Measurements from ENCODE around the gene TBC1D22A. TPM values are rescaled to one million over a fixed set of nuclear protein-coding genes. Genes with fewer than 3 reads are reported as not detected.

TBC1D22A gene
- total RNA-seq, 1 donor from 2014 or later, result 24.2 TPM

DNA sequence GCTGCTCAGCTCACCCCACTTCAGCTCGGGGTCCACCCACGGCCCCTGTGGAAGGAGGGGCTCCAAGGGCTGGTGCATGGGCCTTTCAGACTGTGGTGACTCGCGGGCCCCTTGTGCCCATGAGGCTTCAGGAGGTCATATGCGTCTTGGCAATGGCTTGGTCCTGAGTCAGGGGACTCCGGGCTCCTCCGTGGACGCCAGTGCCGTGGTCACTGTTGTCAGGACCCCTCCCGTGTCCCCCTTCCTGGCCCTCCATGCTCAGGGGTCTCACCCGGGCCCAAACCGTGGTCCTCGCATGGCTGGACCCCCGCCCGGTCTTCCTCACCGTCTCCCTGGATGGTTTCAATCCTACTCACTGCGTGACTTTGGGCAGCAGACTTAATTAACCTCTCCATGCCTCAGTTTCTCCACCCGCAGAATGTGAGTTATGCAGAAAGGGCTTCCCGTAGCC is 436.4 kb downstream of the TBC1D22A start:
- Histone ChIP-seq H3K4me3 (ENCODE audit: insufficient read depth, low read depth, low read length) (no peak overlapping the region), H3K9me3 (ENCODE audit: insufficient read depth, low read depth, low read length) (no peaks in the 10 kb centered on the region), H3K79me2 (ENCODE audit: insufficient read depth, low read length) (no peaks in the 10 kb centered on the region), H3K4me1 (ENCODE audit: insufficient read depth, low read length) (no peaks in the 10 kb centered on the region), H3K27me3 (ENCODE audit: insufficient read depth, low read length) (no peaks in the 10 kb centered on the region), H3K27ac (ENCODE audit: low read depth, low read length) (no peak overlapping the region), H3K36me3 (ENCODE audit: insufficient read depth, low read length) (no peaks in the 10 kb centered on the region), H3K4me2 (ENCODE audit: low read length) (no peak overlapping the region), H4K20me1 (ENCODE audit: insufficient read depth, low read length) (no peaks in the 10 kb centered on the region), H3K9ac (ENCODE audit: low read length) (no peak overlapping the region), H2AFZ (ENCODE audit: low read depth, low read length) (no peak overlapping the region)
- no peak overlapping the region for H3K27ac Mint-ChIP-seq (ENCODE audit: unreplicated experiment)
- no peaks in the 10 kb centered on the region for H3K4me1 Mint-ChIP-seq (ENCODE audit: low read depth, unreplicated experiment)
- H3K9me3 Mint-ChIP-seq (ENCODE audit: unreplicated experiment), result peaks cover 9% of the 10 kb centered on the region
- FAIRE-seq (no peak), DNase-seq (ENCODE audit: low read depth) (no peak)
- TF ChIP-seq EZH2 (IDR thresholded peaks at IDR 0.05; ENCODE audit: insufficient read depth, low read length), result no peak
- TF ChIP-seq, protein P1, sequence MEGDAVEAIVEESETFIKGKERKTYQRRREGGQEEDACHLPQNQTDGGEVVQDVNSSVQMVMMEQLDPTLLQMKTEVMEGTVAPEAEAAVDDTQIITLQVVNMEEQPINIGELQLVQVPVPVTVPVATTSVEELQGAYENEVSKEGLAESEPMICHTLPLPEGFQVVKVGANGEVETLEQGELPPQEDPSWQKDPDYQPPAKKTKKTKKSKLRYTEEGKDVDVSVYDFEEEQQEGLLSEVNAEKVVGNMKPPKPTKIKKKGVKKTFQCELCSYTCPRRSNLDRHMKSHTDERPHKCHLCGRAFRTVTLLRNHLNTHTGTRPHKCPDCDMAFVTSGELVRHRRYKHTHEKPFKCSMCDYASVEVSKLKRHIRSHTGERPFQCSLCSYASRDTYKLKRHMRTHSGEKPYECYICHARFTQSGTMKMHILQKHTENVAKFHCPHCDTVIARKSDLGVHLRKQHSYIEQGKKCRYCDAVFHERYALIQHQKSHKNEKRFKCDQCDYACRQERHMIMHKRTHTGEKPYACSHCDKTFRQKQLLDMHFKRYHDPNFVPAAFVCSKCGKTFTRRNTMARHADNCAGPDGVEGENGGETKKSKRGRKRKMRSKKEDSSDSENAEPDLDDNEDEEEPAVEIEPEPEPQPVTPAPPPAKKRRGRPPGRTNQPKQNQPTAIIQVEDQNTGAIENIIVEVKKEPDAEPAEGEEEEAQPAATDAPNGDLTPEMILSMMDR (IDR thresholded peaks at IDR 0.05; ENCODE audit: insufficient read depth, low read depth, low read length), result no peak
- no peaks in the 10 kb centered on the region for H3K36me3 Mint-ChIP-seq (ENCODE audit: low read depth, unreplicated experiment)
- H3K4me3 Mint-ChIP-seq (ENCODE audit: unreplicated experiment), result no peak overlapping the region
- H3K27me3 Mint-ChIP-seq (ENCODE audit: low read depth, unreplicated experiment), result peaks cover 21% of the 10 kb centered on the region

DNA sequence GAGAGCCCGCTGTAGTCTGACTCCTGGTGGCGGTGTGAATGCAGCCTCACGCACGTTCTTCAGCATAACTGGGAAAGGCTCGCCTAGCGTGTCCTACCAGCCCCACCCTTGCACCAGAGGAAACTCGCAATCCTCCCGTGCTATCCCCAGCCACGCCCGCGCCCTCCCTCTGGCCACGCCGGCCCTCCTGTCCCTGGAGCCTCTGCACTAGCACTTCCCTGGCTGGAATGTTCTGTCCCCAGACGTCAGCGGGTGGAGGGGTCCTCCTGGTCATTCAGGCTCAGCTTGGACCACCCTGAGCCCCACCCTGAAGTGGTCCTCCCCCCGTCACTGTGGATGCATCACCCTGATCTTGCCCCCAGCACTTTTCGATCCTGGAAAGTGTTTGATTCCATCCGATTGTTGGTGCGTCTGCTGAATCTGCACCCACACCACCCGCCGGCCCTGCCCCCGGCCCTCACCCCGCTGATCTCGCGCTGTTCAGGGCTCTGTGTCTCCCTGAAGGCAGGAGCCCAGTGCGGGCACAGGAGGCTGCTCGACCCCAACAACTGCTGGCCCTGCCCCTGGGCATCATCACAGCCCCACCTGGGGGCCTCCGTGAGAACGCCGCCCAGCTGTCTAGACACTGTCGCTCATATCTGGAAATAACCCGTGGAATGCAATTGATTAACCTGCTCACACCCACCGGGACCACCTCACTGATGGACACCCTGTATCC is 437.0 kb downstream of the TBC1D22A start:
- Mint-ChIP-seq H3K4me1 (ENCODE audit: low read depth, unreplicated experiment) (no peaks in the 10 kb centered on the region), H3K9me3 (ENCODE audit: unreplicated experiment) (peaks cover 9% of the 10 kb centered on the region), H3K4me3 (ENCODE audit: unreplicated experiment) (no peak overlapping the region), H3K27me3 (ENCODE audit: low read depth, unreplicated experiment) (peaks cover 22% of the 10 kb centered on the region), H3K36me3 (ENCODE audit: low read depth, unreplicated experiment) (no peaks in the 10 kb centered on the region), H3K27ac (ENCODE audit: unreplicated experiment) (no peak overlapping the region)
- Histone ChIP-seq H3K4me1 (ENCODE audit: insufficient read depth, low read length) (no peaks in the 10 kb centered on the region), H3K9ac (ENCODE audit: low read length) (no peak overlapping the region), H3K4me3 (ENCODE audit: insufficient read depth, low read depth, low read length) (no peak overlapping the region), H3K36me3 (ENCODE audit: insufficient read depth, low read length) (no peaks in the 10 kb centered on the region), H3K79me2 (ENCODE audit: insufficient read depth, low read length) (no peaks in the 10 kb centered on the region), H2AFZ (ENCODE audit: low read depth, low read length) (no peak overlapping the region), H3K27ac (ENCODE audit: low read depth, low read length) (no peak overlapping the region), H4K20me1 (ENCODE audit: insufficient read depth, low read length) (no peaks in the 10 kb centered on the region), H3K9me3 (ENCODE audit: insufficient read depth, low read depth, low read length) (no peaks in the 10 kb centered on the region), H3K27me3 (ENCODE audit: insufficient read depth, low read length) (no peaks in the 10 kb centered on the region), H3K4me2 (ENCODE audit: low read length) (no peak overlapping the region)
- no peak for FAIRE-seq
- TF ChIP-seq, protein P1 (IDR thresholded peaks at IDR 0.05; ENCODE audit: insufficient read depth, low read depth, low read length), result no peak
- no peak for TF ChIP-seq EZH2 (IDR thresholded peaks at IDR 0.05; ENCODE audit: insufficient read depth, low read length)
- DNase-seq (ENCODE audit: low read depth), result no peak

- no peak overlapping the region for H3K27ac Mint-ChIP-seq (ENCODE audit: unreplicated experiment)
Measured at GRCh38 chr22:47199979-47200272, 437.5 kb downstream of the TBC1D22A start.

More at GRCh38 chr22:47199979-47200272, 437.5 kb downstream of the TBC1D22A start:
- H3K4me1 ChIP-seq (ENCODE audit: insufficient read depth, low read length), result no peaks in the 10 kb centered on the region
- no peak overlapping the region for H3K27ac ChIP-seq (ENCODE audit: low read depth, low read length)
- H3K4me3 ChIP-seq (ENCODE audit: insufficient read depth, low read depth, low read length), result no peak overlapping the region
- no peaks in the 10 kb centered on the region for H3K9me3 ChIP-seq (ENCODE audit: insufficient read depth, low read depth, low read length)
- TF ChIP-seq, protein P1 (IDR thresholded peaks at IDR 0.05; ENCODE audit: insufficient read depth, low read depth, low read length), result no peak
- no peak for TF ChIP-seq EZH2 (IDR thresholded peaks at IDR 0.05; ENCODE audit: insufficient read depth, low read length)
- no peaks in the 10 kb centered on the region for H4K20me1 ChIP-seq (ENCODE audit: insufficient read depth, low read length)
- H3K79me2 ChIP-seq (ENCODE audit: insufficient read depth, low read length), result no peaks in the 10 kb centered on the region
- no peak overlapping the region for H2AFZ ChIP-seq (ENCODE audit: low read depth, low read length)
- no peak overlapping the region for H3K4me2 ChIP-seq (ENCODE audit: low read length)
- no peak overlapping the region for H3K9ac ChIP-seq (ENCODE audit: low read length)
- H3K27me3 ChIP-seq (ENCODE audit: insufficient read depth, low read length), result no peaks in the 10 kb centered on the region
- Mint-ChIP-seq H3K4me3 (ENCODE audit: unreplicated experiment) (no peak overlapping the region), H3K9me3 (ENCODE audit: unreplicated experiment) (peaks cover 9% of the 10 kb centered on the region), H3K36me3 (ENCODE audit: low read depth, unreplicated experiment) (no peaks in the 10 kb centered on the region), H3K4me1 (ENCODE audit: low read depth, unreplicated experiment) (no peaks in the 10 kb centered on the region), H3K27me3 (ENCODE audit: low read depth, unreplicated experiment) (peaks cover 22% of the 10 kb centered on the region)
- no peaks in the 10 kb centered on the region for H3K36me3 ChIP-seq (ENCODE audit: insufficient read depth, low read length)
- no peak for FAIRE-seq
- DNase-seq (ENCODE audit: low read depth), result no peak

Data from astrocyte (in vitro differentiated cells and primary cell).